Hematopoietic multipotent progenitor cell treated with erythropoietin and hydrocortisone succinate and interleukin-3 and kit ligand, for 17 days (in vitro differentiated cells): ENCODE results near the gene COL28A1.

Experiments used
- DNase-seq: peaks from one replicate; pipeline ENCODE4 v3.0.0-alpha.2; 2015; ENCODE audit warnings: low spot score

COL28A1 gene

DNA sequence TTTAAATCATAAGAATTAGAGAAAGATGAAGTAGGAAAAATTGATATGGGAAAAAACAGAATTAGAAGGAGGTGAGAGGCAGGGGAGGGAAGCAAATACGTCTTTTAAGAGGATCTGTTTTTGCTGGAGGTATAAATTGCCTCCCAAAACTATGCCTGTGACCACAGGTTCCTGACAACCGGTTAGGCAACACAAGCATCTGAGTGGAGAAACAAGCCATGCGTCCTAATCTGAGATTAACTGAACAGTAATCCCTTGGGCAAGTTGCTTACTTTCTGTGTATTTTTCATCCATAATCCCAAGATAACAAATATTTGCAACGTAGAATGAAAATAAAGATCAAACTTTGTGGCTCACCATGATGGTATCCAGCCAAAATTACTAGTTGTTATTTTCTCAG lies 204.2 kb downstream of the COL28A1 start:
- no peak for DNase-seq

DNA sequence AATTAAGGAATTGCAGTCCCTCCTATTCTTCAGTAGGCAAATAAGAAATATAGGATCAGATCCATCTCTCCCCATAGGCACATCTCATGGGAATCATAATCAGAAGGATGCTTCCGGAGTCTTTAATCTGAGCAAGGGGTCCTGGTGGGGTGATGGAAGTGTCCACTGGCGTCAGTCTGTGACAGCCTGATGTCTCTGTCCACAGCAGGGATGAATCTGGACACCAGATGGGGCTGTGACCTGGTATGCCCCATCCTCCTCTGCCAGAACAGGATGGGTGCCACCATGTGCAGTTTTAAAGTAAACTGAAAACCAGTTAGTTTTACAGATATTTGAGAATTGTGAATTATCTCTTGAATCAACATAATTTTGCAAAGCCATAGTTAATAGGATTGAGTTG lies 204.7 kb downstream of the COL28A1 start:
- no peak for DNase-seq

DNA sequence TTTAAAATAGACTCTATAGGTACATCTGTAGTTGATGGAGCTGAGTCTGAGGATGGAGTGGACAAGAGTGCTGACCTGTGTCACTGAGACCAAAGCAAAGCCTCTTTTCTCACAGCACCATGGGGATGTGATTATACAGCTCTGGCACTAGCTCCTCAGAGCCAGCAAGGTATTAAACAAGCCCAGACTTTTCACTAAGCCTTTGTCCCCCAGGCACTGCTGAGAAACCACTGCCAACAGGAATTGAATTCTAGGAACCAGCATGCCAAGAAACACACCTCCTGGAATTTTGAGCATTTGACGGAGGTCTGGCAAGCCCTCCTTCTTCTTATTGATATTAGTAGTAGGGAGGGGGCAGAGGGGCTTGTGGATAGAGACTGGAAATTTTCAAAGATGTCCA lies 206.3 kb downstream of the COL28A1 start:
- DNase-seq = no peak

DNA sequence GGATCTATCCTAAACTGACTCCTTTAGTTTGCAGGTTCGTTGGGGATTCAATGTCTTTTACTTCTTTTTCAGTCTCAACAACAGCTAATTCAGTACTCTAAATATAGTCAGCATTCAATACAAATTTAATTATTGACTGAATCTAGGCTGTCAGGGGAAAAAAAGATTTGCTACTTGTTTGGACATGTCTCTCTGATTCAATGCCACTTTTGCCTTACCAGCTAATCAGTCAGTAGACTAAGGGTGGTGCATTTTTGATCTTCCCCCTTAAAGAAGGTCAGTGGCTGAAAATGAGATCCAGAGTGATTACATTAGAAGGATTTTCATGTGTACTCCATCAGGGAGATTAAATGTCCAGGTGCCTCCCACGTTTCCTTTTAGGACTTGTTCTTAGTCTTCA lies 208.2 kb downstream of the COL28A1 start:
- DNase-seq = no peak

DNA sequence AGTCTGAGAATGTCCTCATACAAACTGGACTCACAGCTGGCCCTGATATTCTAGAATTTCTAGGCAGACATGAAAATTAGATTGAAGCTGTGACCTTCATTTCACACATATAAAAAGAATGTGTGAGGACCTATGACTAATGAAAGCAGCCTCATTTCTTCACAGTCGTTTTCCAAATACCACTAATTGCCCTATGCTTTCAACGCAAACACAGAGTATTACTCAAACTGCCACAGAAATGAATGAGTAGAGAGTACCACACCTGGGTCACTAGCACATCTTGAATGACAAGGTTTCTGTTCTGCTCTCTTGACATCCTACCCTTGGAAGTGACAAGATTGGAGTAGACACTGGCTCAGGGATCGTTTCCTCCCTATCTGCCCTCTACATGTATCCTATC lies 211.0 kb downstream of the COL28A1 start:
- DNase-seq = no peak

DNA sequence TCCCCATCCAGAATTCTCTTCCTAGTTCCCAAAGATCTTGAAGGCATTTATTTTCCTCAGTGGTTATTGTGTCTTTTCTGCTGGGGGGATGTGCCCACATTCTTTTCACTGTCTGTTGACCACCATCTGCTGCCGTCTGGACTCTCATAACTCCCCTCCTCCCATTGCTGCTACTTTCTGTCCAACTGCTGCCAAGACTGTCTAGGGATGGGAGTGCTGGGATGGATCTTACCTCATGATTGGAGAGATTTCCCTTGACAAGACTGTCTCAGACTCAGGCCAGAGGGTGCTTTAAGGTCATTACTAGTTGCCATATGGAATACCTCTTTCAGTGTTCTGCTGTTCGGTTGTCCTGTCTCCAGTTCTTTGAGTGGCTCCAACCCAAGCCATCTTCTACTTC lies 211.8 kb downstream of the COL28A1 start:
- no peak for DNase-seq

DNA sequence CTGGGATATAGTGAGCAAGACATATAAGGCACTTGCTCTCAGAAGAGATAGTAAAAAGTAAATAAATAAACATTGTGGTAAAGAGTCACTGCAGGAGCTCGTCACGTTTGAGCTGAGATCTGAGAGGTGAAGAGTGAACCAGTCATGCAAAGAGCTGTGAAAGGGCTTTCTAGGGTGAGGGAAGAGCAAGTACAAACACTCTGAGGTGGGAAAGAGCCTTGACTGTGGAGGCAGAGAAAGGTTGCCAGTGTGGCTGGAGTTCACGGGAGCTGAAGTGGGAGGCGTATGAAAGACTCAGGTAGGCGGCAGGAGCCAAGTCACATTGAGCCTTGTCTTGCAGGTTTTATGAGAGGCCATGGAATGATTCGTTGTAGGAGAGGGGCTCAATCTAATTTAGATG lies 212.3 kb downstream of the COL28A1 start:
- no peak for DNase-seq

DNA sequence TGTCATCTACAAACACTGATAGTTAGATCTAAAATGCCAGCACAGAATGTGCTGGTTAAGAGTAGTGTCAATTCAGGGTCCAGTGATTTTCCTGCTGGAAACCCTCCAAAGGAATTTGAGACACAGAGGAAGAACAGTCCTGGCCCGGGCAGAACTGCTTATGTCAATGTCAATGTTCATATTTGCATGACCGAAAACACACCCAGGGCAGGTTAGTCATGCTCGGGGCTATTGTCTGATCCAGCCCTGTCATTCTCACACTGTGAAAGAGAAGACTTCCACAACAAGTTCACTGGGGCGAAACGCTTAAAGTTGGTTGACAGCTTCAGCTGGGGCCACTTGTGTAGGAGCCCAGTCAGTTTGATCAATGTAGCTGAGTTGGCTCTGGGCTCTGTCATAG lies 214.0 kb downstream of the COL28A1 start:
- DNase-seq = no peak

DNA sequence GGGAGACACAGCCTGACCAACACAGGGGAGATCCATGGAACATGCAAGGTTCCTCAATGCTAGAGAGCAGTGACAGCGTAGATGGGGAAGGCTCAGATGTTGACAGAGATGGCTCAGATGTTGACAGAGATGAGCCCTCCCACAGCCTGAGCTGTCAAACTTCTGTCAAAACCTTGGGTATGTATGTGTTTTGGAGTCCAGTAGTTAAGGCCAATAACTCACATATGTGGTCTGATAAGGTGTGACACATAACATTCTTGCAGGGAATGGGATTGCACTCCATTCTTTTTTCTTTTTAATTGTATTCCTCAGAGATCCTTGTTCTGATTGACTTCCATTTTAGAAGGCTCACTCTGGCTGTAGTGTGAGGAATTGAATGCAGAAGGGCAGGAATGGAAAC lies 217.1 kb downstream of the COL28A1 start:
- DNase-seq = no peak

DNA sequence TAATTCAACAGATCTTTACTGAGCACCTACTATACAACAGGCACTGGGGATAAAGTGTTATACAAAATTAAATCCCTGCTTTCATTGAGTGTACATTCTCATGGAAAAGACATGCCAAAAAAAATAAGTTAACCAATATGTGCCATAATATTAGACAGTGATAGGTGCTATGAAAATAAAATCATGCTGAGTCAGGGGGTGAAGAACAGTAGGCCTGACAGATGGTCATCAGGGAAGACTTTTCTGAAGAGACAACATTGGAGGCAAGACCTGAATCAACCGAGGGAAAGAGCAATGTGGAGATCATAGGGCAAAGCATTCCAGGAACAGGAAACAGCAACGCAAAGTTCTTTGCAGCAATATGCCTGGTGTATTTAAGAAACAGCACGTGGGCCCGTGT lies 217.8 kb downstream of the COL28A1 start:
- DNase-seq = no peak

DNA sequence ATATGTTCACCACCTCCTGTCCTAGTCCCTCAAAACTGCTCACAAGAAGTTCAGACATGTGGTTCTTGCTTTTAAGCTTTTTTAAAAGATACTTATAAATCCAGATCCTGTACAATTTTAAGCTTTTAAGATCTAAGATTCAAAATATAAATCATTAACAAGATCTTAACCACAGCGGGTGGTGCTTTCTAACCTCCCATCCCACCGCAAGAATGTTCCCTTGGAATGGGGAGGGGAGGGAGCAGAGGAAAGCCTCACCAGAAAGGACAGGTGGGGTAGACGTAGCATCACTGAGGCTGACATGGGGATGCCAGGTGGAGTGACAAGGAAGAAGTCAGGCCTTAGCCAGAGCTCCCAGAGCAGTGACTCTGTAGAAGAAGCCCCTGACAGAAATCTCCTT lies 219.8 kb downstream of the COL28A1 start:
- DNase-seq = no peak

DNA sequence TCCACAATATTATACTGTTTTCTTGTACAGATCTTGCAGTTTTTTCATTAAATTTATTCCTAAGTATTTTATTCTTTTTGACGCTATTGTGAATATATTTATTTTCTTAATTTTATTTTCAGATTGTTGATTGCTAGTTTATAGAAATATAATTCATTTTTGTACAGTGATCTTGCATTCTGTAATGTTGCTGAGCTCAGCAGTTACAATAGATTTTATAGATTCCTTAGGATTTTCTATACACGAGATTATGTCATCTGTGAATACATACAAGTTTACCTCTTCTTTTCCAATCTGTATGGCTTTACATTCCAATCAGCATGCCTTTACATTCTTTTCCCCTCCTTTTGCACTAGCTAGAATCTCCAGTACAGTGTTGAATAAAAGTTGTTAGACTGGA lies 223.3 kb downstream of the COL28A1 start:
- DNase-seq = no peak

DNA sequence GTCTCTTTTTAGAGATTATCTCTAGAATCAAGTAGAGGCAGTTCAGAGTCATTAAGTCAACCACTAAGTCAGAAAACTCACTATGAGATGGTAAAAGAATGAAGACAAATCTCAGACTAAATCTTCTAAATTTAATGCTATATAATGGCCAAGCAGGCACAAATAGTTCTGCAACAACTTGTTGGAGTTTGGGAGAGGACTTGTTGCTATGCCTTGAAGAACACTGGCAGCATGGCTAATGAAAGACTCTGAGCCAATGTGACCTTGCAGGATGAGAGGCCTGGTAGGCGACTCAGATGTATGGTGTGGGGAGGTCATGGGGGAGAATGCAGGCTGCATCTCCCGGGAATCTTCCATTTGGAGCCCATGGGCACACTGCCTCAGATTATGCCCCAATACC lies 224.7 kb downstream of the COL28A1 start:
- no peak for DNase-seq

DNA sequence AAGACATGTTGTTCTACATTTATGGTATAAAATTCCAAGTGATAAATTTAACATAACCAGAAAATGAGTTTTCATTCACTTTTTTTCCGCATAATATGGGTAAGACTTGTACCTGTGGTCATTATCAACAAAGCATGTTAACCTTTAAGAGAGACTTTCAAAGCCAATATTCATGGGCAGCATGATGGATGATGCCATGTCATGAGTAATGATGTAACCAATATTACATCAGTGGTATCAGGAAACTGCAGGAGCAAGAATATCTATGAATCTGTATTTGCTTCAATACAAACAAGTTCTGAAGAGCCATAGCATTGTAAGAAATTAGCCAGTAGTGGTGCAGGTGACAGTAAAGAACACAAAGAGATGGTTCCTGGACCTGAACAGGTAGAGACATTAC lies 226.5 kb downstream of the COL28A1 start:
- no peak for DNase-seq
